PC-3 (cell line): ENCODE measurements around the gene AMH. TPM values are rescaled to one million over a fixed set of nuclear protein-coding genes. Genes with fewer than 3 reads are reported as not detected.

Experiments used
- ATAC-seq: fragments of 200-7000 bp; cut with Tn5 transposase; 2 replicates; pipeline ENCODE4 v1.9.1; 2020; ENCODE audit warnings: mild to moderate bottlenecking, moderate library complexity
- BruUV-seq: library from RNA; stranded (reverse); fragments of 400-500 nt; replicated peaks from 2 replicates; lab custom pipeline; 2021; lab: Mats Ljungman, UMichigan
- CTCF ChIA-PET: fragments of 300-600 bp; sonication (Branson Sonifier 250); formaldehyde crosslinking; loops from one replicate; lab custom pipeline; 2022; ENCODE audit warnings: antibody characterized with exemption; lab: Charles Lee
- POLR2A ChIA-PET: fragments of 300-600 bp; sonication (Branson Sonifier 250); formaldehyde crosslinking; loops from one replicate; lab custom pipeline; 2022; ENCODE audit warnings: antibody characterized with exemption; ENCODE audit not compliant: unreplicated experiment; lab: Charles Lee
- DNase-seq: peaks from one replicate; pipeline ENCODE4 v3.0.0-alpha.2; 2015
- H2AFZ ChIP-seq: fragments of 300-600 bp; sonication (generic); 2 replicates; pipeline ENCODE4 v1.6.0; 2016; ENCODE audit warnings: antibody characterized with exemption, low read length
- H3F3A ChIP-seq: fragments of 300-600 bp; sonication (generic); one replicate; pipeline ENCODE4 v1.6.0; 2017; ENCODE audit warnings: antibody characterized with exemption, low read length, control low read depth, mild to moderate bottlenecking; ENCODE audit not compliant: unreplicated experiment
- H3K27ac ChIP-seq: fragments of 300-600 bp; sonication (generic); 2 replicates; pipeline ENCODE4 v1.5.1; 2016; ENCODE audit warnings: mild to moderate bottlenecking, low read length
- H3K27me3 ChIP-seq: fragments of 300-600 bp; sonication (generic); 2 replicates; pipeline ENCODE4 v1.6.1; 2016; ENCODE audit warnings: low read length, mixed read lengths
- H3K36me3 ChIP-seq: fragments of 300-600 bp; sonication (generic); 2 replicates; pipeline ENCODE4 v1.6.1; 2016; ENCODE audit warnings: low read depth, mixed run types, low read length, mixed read lengths
- H3K4me1 ChIP-seq: fragments of 300-600 bp; sonication (generic); 2 replicates; pipeline ENCODE4 v1.5.1; 2016; ENCODE audit warnings: low read length; ENCODE audit not compliant: insufficient read depth
- H3K4me2 ChIP-seq: fragments of 300-600 bp; sonication (generic); 2 replicates; pipeline ENCODE4 v1.6.0; 2016; ENCODE audit warnings: low read length
- H3K4me3 ChIP-seq: fragments of 300-600 bp; sonication (generic); 2 replicates; pipeline ENCODE4 v1.5.1; 2016; ENCODE audit warnings: mild to moderate bottlenecking, low read length, mixed read lengths
- H3K79me2 ChIP-seq: fragments of 300-600 bp; sonication (generic); 2 replicates; pipeline ENCODE4 v1.6.1; 2017; ENCODE audit warnings: low read length, mixed read lengths
- H3K9ac ChIP-seq: fragments of 300-600 bp; sonication (generic); 2 replicates; pipeline ENCODE4 v1.6.0; 2016; ENCODE audit warnings: mild to moderate bottlenecking, low read length
- H3K9me2 ChIP-seq: fragments of 300-600 bp; sonication (generic); replicated peaks from 2 replicates; pipeline ENCODE4 v1.6.1; 2016; ENCODE audit warnings: mixed run types, low read length, mixed read lengths
- H3K9me3 ChIP-seq: fragments of 300-600 bp; sonication (generic); 2 replicates; pipeline ENCODE4 v1.6.1; 2016; ENCODE audit warnings: low read length, mixed read lengths
- H4K20me1 ChIP-seq: fragments of 300-600 bp; sonication (generic); 2 replicates; pipeline ENCODE4 v1.6.1; 2016; ENCODE audit warnings: low read length, mixed read lengths
- CTCF ChIP-seq: fragments of 300-600 bp; sonication (generic); conservative IDR thresholded peaks from 2 replicates; pipeline ENCODE4 v1.5.1; 2017; ENCODE audit warnings: antibody characterized with exemption, low read depth, mild to moderate bottlenecking, low read length
- EZH2 ChIP-seq: fragments of 300-600 bp; sonication (generic); IDR thresholded peaks from one replicate; pipeline ENCODE4 v1.6.1; 2017; ENCODE audit warnings: antibody characterized with exemption, mild to moderate bottlenecking, low read length; ENCODE audit not compliant: unreplicated experiment
- EZH2phosphoT487 ChIP-seq: fragments of 300-600 bp; sonication (generic); IDR thresholded peaks from 2 replicates; pipeline ENCODE4 v1.6.1; 2018; ENCODE audit warnings: mild to moderate bottlenecking, antibody characterized with exemption, low read length, borderline replicate concordance
- intact Hi-C: fragments of 100-400 bp; cut with micrococcal nuclease; formaldehyde crosslinking; loops from 2 replicates; pipeline ENCODE4 v1.9.0; 2023
- total RNA-seq: library from RNA; depleted of rRNA; stranded (reverse); fragments of >200 nt; gene quantifications from 2 replicates; pipeline ENCODE4 v1.2.3, GENCODE V29; 2014

Gene AMH
- total RNA-seq, 1 experiment from 2014 or later = 6.0 TPM

GRCh38 chr19:2237869-2238153 is 11.3 kb upstream of the AMH start:
- Histone ChIP-seq H3F3A (no peaks in the 10 kb centered on the region), H2AFZ (no peak overlapping the region), H3K27me3 (no peaks in the 10 kb centered on the region), H3K9ac (peak overlapping the region; percentile 99), H3K4me2 (peak overlapping the region; percentile 92), H3K9me2 (no peaks in the 10 kb centered on the region), H3K4me3 (peak overlapping the region; percentile 98), H3K9me3 (no peaks in the 10 kb centered on the region), H3K27ac (0 out of 2 replicates have a peak overlapping the region, but pooled peaks have one; percentile 89), H4K20me1 (peaks cover 54% of the 10 kb centered on the region), H3K79me2 (peaks cover 94% of the 10 kb centered on the region), H3K36me3 (0 out of 2 replicates have a peak, but pooled peaks cover 5% of the 10 kb centered on the region), H3K4me1 (peaks cover 31% of the 10 kb centered on the region)
- TF ChIP-seq EZH2 (no peak), EZH2phosphoT487 (no peak), CTCF (no peak)
- ChIA-PET POLR2A (interaction anchor here (0.6 kb wide), 1 partner anchor 782 kb away, joined by 3 read pairs; no protein-coding TSS in a partner anchor), CTCF (no interaction called here)
- BruUV-seq = no TSS peak
- DNase-seq = no peak
- intact Hi-C loops = loop anchor here (5.0 to 10.0 kb wide), 2 partner anchors 71 to 77 kb away; no protein-coding TSS in a partner anchor
- no peak for ATAC-seq

- no TSS peak for BruUV-seq
- Histone ChIP-seq H2AFZ (no peak overlapping the region), H3K4me3 (peak overlapping the region; percentile 98), H3K27ac (no peak overlapping the region), H4K20me1 (peaks cover 62% of the 10 kb centered on the region), H3K9ac (peak overlapping the region; percentile 99), H3K4me2 (peak overlapping the region; percentile 92), H3K36me3 (peaks cover 3% of the 10 kb centered on the region; the same call in 1 of the 2 replicates), H3F3A (no peaks in the 10 kb centered on the region), H3K79me2 (peaks cover 94% of the 10 kb centered on the region), H3K4me1 (peaks cover 31% of the 10 kb centered on the region), H3K9me2 (no peaks in the 10 kb centered on the region), H3K27me3 (no peaks in the 10 kb centered on the region), H3K9me3 (no peaks in the 10 kb centered on the region)
- no peak for TF ChIP-seq EZH2
- no peak for TF ChIP-seq CTCF
- TF ChIP-seq EZH2phosphoT487 = no peak
- ATAC-seq = no peak
- POLR2A ChIA-PET = no interaction called here
- intact Hi-C loops = loop anchor here (5.0 to 10.0 kb wide), 2 partner anchors 72 to 76 kb away; no protein-coding TSS in a partner anchor
- CTCF ChIA-PET = interaction anchor here (0.7 kb wide), 1 partner anchor 93 kb away, joined by 13 read pairs; no protein-coding TSS in a partner anchor
- no peak for DNase-seq
Observed at GRCh38 chr19:2239173-2239572, 9.9 kb upstream of the AMH start.
